Lung (tissue), 12 donors: ENCODE data around the gene ACTRT2. TPM values are rescaled to one million over a fixed set of nuclear protein-coding genes. Genes with fewer than 3 reads are reported as not detected.
A peak's percentile ranks its signal among the peaks of the same experiment; 100 is the strongest.

ENCODE experiments used
- ATAC-seq: fragments of 200-7000 bp; cut with Tn5 transposase; one replicate; pipeline ENCODE4 v1.9.1; 2020; ENCODE audit warnings: moderate number of reproducible peaks; ENCODE audit not compliant: insufficient read depth, low FRiP score
- DNase-seq, 3 donors: peaks; one replicate each; pipeline ENCODE4 v3.0.0-alpha.2; 2013 to 2017
- H3K27ac ChIP-seq, 2 donors: one replicate each; pipeline ENCODE4 v1.5.1; 2013; ENCODE audit warnings: mild to moderate bottlenecking in 2 of 2, moderate library complexity in 2 of 2, control low read depth in 1 of 2, inconsistent platforms in 1 of 2, low read depth in 1 of 2, low read length in 1 of 2
- H3K27me3 ChIP-seq, 3 donors: one replicate each; pipeline ENCODE4 v1.5.1; 2013; ENCODE audit warnings: low read length in 2 of 3; ENCODE audit not compliant: control insufficient read depth in 3 of 3, insufficient read depth in 3 of 3
- H3K36me3 ChIP-seq, 4 donors: one replicate each; pipeline ENCODE4 v1.5.1; 2013; ENCODE audit warnings: low read length in 4 of 4, mild to moderate bottlenecking in 1 of 4, moderate library complexity in 1 of 4; ENCODE audit not compliant: control insufficient read depth in 4 of 4, insufficient read depth in 4 of 4
- H3K4me1 ChIP-seq, 5 donors: one replicate each; pipeline ENCODE4 v1.5.1; 2013; ENCODE audit warnings: low read length in 5 of 5, mild to moderate bottlenecking in 2 of 5, moderate library complexity in 1 of 5; ENCODE audit not compliant: control insufficient read depth in 5 of 5, insufficient read depth in 5 of 5
- H3K4me3 ChIP-seq: one replicate; pipeline ENCODE4 v1.5.1; 2013; ENCODE audit warnings: mild to moderate bottlenecking, control low read depth, moderate library complexity
- H3K9ac ChIP-seq, 2 donors: one replicate each; pipeline ENCODE4 v1.5.1; 2013; ENCODE audit warnings: low read length in 2 of 2, control low read depth in 1 of 2; ENCODE audit not compliant: insufficient read depth in 1 of 2
- H3K9me3 ChIP-seq, 4 donors: one replicate each; pipeline ENCODE4 v1.5.1; 2013; ENCODE audit warnings: low read length in 3 of 4, mild to moderate bottlenecking in 1 of 4, moderate library complexity in 1 of 4; ENCODE audit not compliant: control insufficient read depth in 4 of 4, insufficient read depth in 3 of 4
- WGBS, 2 donors: extraction: QIAGEN DNeasy Blood & Tissue Kit; methylation state at CpG; one replicate each; pipeline ENCODE4 v1.1.7; 2013; 5-methylcytosine and 5-hydroxymethylcytosine counted together
- polyA plus RNA-seq, 2 donors: library from polyadenylated mRNA; stranded (reverse); fragments of 200-250 nt; gene quantifications; one replicate each; pipeline ENCODE4 v1.2.1, GENCODE V29; 2013
- total RNA-seq, 2 donors: library from RNA; depleted of rRNA in 1 of 2; stranded (reverse); fragments of >200 nt in 1 of 2; gene quantifications; one replicate each; pipeline ENCODE4 v1.2.1, GENCODE V29; 2014 to 2021
- TF ChIP-seq, protein P1 (sequence below): IDR thresholded peaks from 2 replicates; pipeline ENCODE4 v1.5.1; 2012; ENCODE audit warnings: mild to moderate bottlenecking; ENCODE audit errors: control extremely low read depth, extremely low read depth
- donor health status: control.
- donor health status: control.
- donor health status: Bipolar disorder and iron deficiency.
- donor health status: healthy.
- donor health status: DM: yes; HTN: yes; CAD: no.

Gene ACTRT2
- total and polyA plus RNA-seq, 4 donors: not detected

GRCh38 chr1:3035563-3036446 lies 14.5 kb downstream of the ACTRT2 start:
- H3K27ac ChIP-seq: no peak overlapping the region
- peaks cover 0 to 30% (median 0%) of the 10 kb centered on the region in 5 donors for H3K4me1 ChIP-seq
- no peak overlapping the region for H3K9ac ChIP-seq
- WGBS, 2 donors: 71 to 79% methylated on average over 19 of the region's 19 CpGs
- no peak overlapping the region for H3K4me3 ChIP-seq
- TF ChIP-seq, protein P1, sequence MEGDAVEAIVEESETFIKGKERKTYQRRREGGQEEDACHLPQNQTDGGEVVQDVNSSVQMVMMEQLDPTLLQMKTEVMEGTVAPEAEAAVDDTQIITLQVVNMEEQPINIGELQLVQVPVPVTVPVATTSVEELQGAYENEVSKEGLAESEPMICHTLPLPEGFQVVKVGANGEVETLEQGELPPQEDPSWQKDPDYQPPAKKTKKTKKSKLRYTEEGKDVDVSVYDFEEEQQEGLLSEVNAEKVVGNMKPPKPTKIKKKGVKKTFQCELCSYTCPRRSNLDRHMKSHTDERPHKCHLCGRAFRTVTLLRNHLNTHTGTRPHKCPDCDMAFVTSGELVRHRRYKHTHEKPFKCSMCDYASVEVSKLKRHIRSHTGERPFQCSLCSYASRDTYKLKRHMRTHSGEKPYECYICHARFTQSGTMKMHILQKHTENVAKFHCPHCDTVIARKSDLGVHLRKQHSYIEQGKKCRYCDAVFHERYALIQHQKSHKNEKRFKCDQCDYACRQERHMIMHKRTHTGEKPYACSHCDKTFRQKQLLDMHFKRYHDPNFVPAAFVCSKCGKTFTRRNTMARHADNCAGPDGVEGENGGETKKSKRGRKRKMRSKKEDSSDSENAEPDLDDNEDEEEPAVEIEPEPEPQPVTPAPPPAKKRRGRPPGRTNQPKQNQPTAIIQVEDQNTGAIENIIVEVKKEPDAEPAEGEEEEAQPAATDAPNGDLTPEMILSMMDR: no peak
- DNase-seq: peak; percentile 18 to 73 (median 43)
- no peaks in the 10 kb centered on the region for H3K9me3 ChIP-seq
- no peak for ATAC-seq
- peaks cover 0 to 10% (median 3%) of the 10 kb centered on the region in 3 donors for H3K27me3 ChIP-seq
- H3K36me3 ChIP-seq: no peaks in the 10 kb centered on the region

DNA sequence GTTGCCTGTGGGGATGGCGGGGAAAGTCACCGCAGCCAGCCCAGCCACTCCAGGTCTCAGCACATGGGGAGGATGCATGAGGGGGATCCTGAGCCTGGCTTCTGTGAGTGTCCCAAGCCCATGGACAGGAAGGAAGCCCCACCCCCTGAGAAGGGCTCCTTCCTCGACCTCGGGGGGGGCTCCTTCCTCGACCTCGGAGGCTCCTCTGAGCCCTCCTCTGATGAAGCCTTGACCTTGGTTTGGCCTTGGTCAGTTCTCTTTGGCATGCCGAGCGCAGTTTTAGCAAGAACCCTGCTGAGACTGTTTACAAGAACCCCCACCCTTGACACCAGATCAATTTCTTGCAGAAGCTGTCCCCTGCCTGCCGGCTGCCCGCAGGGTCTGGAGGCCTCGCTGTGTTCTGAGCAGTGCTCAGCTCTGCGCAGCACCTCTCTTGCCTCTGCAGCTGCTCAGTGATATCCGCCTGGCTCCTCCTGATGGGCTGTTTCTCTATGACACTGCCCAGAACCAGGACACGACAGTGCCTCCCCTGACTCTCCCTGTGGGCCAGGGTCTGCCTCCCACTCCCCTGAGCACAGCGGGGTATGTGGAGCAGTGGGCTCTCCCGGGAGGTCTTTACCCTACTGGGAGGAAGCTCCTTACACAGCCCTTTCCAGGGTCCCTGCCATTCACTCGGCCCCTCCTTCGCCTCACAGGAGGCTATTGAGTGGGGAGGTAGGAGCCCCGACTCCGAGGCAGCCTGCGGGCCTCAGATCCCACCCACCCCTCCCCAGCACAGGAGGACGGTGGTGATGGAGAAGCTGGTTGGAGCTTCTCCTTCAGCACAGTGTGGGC lies 15.4 kb downstream of the ACTRT2 start:
- peaks cover 0 to 30% (median 0%) of the 10 kb centered on the region in 5 donors for H3K4me1 ChIP-seq
- 54 to 69% methylated on average over 22 of the region's 22 CpGs for WGBS, 2 donors

GRCh38 chr1:3037281-3038040 lies 16.2 kb downstream of the ACTRT2 start:
- WGBS, 2 donors: 86 to 93% methylated on average over 32 of the region's 32 CpGs
- H3K9ac ChIP-seq: no peak overlapping the region
- H3K9me3 ChIP-seq: no peaks in the 10 kb centered on the region
- H3K27ac ChIP-seq: no peak overlapping the region
- H3K27me3 ChIP-seq: peaks cover 0 to 10% (median 3%) of the 10 kb centered on the region in 3 donors
- TF ChIP-seq, protein P1: no peak
- H3K4me1 ChIP-seq: peaks cover 0 to 28% (median 0%) of the 10 kb centered on the region in 5 donors
- ATAC-seq (no peak), DNase-seq (peak in 1 of 3 donors; percentile 9)
- H3K36me3 ChIP-seq: no peaks in the 10 kb centered on the region
- H3K4me3 ChIP-seq: no peak overlapping the region

More for the DNA sequence above, 15.4 kb downstream of the ACTRT2 start:
- Histone ChIP-seq H3K4me3 (no peak overlapping the region), H3K9me3 (no peaks in the 10 kb centered on the region), H3K27me3 (peaks cover 0 to 10% (median 3%) of the 10 kb centered on the region in 3 donors), H3K27ac (no peak overlapping the region), H3K9ac (no peak overlapping the region), H3K36me3 (no peaks in the 10 kb centered on the region)
- TF ChIP-seq, protein P1: no peak
- ATAC-seq (no peak), DNase-seq (peak in 1 of 3 donors; percentile 13)
